NB4 (cell line): ENCODE results near the gene PARD3.

Experiments used
- DNase-seq: peaks from one replicate; pipeline ENCODE4 v3.0.0; 2010; ENCODE audit warnings: low read depth
- H3K4me3 ChIP-seq: one replicate; pipeline ENCODE4 v1.5.1; 2011; ENCODE audit warnings: mild to moderate bottlenecking, low read depth, low read length, moderate library complexity
- MYC ChIP-seq: IDR thresholded peaks from 2 replicates; pipeline ENCODE4 v1.6.1; 2011; ENCODE audit warnings: low read depth, low read length
- POLR2A ChIP-seq: IDR thresholded peaks from 2 replicates; pipeline ENCODE4 v1.6.1; 2011; ENCODE audit warnings: mild to moderate bottlenecking; ENCODE audit not compliant: insufficient read length; ENCODE audit errors: extremely low read depth
- TF ChIP-seq, protein P1 (sequence below): IDR thresholded peaks from 2 replicates; pipeline ENCODE4 v1.6.1; 2011; ENCODE audit warnings: low read depth, low read length
- TF ChIP-seq, protein P2 (sequence below): IDR thresholded peaks from one replicate; pipeline ENCODE4 v1.5.1; 2012; ENCODE audit warnings: low read depth, low read length

PARD3 gene

DNA sequence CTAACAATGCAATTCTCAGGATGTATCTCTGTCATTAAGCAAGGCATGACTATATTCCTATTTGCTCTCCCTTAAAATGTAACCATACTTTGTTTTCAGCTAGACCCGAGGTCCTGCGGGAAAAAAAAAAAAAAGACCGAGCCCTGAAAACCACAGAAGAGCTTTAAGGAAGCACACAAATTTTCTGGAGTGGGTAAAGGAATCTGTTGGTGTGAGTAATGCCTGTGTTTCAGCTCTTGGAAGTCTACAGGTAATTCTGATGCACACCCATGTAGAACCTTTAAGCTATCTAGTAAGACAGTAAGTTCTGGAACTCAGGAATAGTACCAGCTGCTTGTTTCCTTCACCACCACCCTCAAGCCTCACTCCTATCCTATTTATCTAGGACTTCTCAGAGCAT, 351.1 kb downstream of the PARD3 start:
- TF ChIP-seq, protein P1, sequence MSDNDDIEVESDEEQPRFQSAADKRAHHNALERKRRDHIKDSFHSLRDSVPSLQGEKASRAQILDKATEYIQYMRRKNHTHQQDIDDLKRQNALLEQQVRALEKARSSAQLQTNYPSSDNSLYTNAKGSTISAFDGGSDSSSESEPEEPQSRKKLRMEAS: no peak
- TF ChIP-seq MYC (no peak), POLR2A (no peak)
- TF ChIP-seq, protein P2, sequence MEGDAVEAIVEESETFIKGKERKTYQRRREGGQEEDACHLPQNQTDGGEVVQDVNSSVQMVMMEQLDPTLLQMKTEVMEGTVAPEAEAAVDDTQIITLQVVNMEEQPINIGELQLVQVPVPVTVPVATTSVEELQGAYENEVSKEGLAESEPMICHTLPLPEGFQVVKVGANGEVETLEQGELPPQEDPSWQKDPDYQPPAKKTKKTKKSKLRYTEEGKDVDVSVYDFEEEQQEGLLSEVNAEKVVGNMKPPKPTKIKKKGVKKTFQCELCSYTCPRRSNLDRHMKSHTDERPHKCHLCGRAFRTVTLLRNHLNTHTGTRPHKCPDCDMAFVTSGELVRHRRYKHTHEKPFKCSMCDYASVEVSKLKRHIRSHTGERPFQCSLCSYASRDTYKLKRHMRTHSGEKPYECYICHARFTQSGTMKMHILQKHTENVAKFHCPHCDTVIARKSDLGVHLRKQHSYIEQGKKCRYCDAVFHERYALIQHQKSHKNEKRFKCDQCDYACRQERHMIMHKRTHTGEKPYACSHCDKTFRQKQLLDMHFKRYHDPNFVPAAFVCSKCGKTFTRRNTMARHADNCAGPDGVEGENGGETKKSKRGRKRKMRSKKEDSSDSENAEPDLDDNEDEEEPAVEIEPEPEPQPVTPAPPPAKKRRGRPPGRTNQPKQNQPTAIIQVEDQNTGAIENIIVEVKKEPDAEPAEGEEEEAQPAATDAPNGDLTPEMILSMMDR: no peak
- DNase-seq: no peak
- no peak overlapping the region for H3K4me3 ChIP-seq

GRCh38 chr10:34462993-34463392, 352.1 kb downstream of the PARD3 start:
- H3K4me3 ChIP-seq: no peak overlapping the region
- DNase-seq: no peak
- TF ChIP-seq, protein P2: no peak
- TF ChIP-seq MYC (no peak), POLR2A (no peak)
- TF ChIP-seq, protein P1: no peak

DNA sequence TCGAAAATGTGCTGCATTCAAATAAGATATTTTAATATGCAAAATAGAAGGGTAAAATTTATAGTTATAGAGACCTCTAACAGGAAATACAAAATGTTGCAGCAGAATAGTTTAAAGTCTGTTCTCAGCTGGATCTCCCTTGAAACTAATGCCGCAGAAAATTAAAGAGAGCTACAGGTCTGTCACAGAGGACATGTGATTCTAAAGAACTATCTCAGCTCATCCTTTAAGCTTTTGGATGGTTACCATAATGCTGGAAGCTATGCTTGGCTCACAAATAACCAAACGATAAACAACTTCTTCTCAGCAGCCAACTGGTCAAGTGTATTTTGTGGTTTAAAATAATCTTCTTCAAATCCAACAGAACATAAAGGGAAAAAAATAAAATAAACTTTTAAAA, 353.0 kb downstream of the PARD3 start:
- no peak overlapping the region for H3K4me3 ChIP-seq
- DNase-seq: no peak
- TF ChIP-seq, protein P2: no peak
- TF ChIP-seq MYC (no peak), POLR2A (no peak)
- TF ChIP-seq, protein P1: no peak

DNA sequence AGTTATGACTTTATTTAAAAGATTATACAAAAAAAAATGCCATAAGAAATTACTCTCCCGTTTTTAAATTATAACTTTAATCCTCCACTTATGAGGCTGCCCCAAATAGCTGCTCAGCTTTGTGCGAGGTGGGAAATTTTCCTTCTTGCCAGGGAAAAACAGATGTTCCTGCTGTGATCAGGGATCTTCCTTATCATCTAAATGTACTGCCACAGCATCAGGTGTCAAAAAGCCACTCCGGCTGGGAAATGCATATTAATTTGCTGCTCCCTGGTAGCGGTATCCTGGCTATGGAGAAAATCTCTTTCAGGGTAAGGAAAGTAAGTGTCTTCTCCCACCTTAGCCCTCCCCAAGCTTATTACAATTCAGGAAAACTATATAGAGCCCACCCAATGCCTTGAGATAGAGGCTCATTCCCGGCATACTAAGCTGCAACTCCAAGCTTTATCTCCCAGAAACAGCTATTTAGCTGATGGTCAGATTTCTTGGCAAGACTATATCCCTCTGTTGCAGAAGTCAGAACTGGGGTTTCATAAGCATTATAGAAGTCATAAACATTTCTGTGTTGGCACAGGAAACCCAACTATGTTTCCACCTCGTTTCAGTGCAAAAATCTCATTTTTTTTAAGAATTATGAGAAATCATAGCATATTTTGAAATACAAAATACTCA, 360.4 kb downstream of the PARD3 start:
- DNase-seq: no peak
- no peak overlapping the region for H3K4me3 ChIP-seq
- TF ChIP-seq POLR2A: no peak
- TF ChIP-seq, protein P2: no peak
- TF ChIP-seq, protein P1: no peak
- TF ChIP-seq MYC: no peak

DNA sequence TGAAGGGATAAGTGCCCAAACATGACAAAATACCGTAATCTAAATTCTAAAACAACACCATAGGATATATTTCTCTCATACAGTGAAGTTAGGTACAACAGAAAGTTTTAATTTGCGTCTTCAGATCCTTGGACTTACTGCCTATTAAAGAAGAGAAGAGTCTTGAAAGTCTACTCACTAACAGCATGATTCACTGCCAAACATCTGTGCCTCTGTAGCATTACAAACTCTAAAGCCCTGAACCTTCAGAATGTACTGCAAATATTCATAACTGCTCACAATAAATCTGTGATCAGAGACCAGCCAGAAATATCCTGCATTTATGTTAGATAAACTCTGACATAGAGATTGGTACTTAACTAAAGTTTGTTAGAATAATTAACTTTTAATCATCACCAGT, 365.3 kb downstream of the PARD3 start:
- H3K4me3 ChIP-seq: no peak overlapping the region
- no peak for TF ChIP-seq MYC
- TF ChIP-seq POLR2A: no peak
- TF ChIP-seq, protein P1: no peak
- TF ChIP-seq, protein P2: no peak
- DNase-seq: no peak

DNA sequence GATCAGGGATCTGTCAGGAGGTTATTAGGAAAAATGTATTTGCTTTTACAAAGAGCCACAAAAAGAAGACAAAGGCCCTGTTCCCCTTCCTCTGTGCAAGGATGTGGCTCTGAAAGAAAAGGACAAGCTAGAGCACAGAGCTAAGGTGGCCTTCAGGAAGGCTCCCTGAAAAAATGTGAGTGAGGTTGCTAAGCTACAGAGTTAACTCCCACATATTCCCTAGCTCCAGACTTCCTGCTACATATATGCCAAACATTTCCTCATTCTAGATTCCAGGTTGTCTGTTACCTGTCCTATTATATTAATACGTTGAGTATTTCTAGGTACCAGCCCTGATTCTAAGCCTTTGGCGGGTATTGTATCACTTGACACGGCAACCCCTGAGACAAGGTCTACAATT, 369.0 kb downstream of the PARD3 start:
- DNase-seq: no peak
- no peak for TF ChIP-seq POLR2A
- TF ChIP-seq, protein P1: no peak
- TF ChIP-seq, protein P2: no peak
- TF ChIP-seq MYC: no peak
- H3K4me3 ChIP-seq: no peak overlapping the region
